Keratinocyte (primary cell): ENCODE data around the gene TUBB2B. TPM values are rescaled to one million over a fixed set of nuclear protein-coding genes. Genes with fewer than 3 reads are reported as not detected.

ENCODE experiments used
- DNase-seq: peaks from one replicate; pipeline ENCODE4 v3.0.0-alpha.2; 2011; ENCODE audit warnings: low read depth, missing footprints, low spot score
- FAIRE-seq: peaks from 2 replicates; lab custom pipeline; 2011; peaks lifted over from hg19 to GRCh38; lab: Jason Lieb, UNC
- H2AFZ ChIP-seq: 2 replicates; pipeline ENCODE4 v1.6.0; 2012; ENCODE audit warnings: low read length, control low read depth, inconsistent platforms; ENCODE audit not compliant: control insufficient read depth
- H3K27ac ChIP-seq: 2 replicates; pipeline ENCODE4 v1.5.1; 2011; ENCODE audit warnings: low read length; ENCODE audit not compliant: control insufficient read depth, insufficient read depth
- H3K27me3 ChIP-seq: 3 replicates; pipeline ENCODE4 v1.6.0; 2011; ENCODE audit warnings: low read length; ENCODE audit not compliant: control insufficient read depth, insufficient read depth; ENCODE audit errors: extremely low read depth
- H3K36me3 ChIP-seq, 2 experiments: 2 replicates in 1 of 2; 3 replicates in 1 of 2; pipeline ENCODE4 v1.5.1; 2011; ENCODE audit warnings: low read length in 2 of 2, mild to moderate bottlenecking in 1 of 2; ENCODE audit not compliant: control insufficient read depth in 2 of 2, insufficient read depth in 2 of 2; ENCODE audit errors: extremely low read depth in 1 of 2
- H3K4me1 ChIP-seq: 3 replicates; pipeline ENCODE4 v1.5.1; 2011; ENCODE audit warnings: low read length; ENCODE audit not compliant: control insufficient read depth, insufficient read depth; ENCODE audit errors: extremely low read depth
- H3K4me2 ChIP-seq: 3 replicates; pipeline ENCODE4 v1.6.0; 2011; ENCODE audit warnings: low read depth, low read length; ENCODE audit not compliant: control insufficient read depth, insufficient read depth; ENCODE audit errors: extremely low read depth
- H3K4me3 ChIP-seq, 3 experiments: fragments of 200-600 bp in 1 of 3; sonication (generic) in 1 of 3; 2 replicates in 2 of 3; 3 replicates in 1 of 3; pipeline ENCODE4 v1.5.1; 2011 to 2016; ENCODE audit warnings: low read length in 3 of 3, mild to moderate bottlenecking in 3 of 3, control low read depth in 2 of 3, inconsistent platforms in 1 of 3, low read depth in 1 of 3, mixed read lengths in 1 of 3, mixed run types in 1 of 3, moderate library complexity in 1 of 3; ENCODE audit not compliant: control insufficient read depth in 2 of 3, insufficient read depth in 2 of 3; ENCODE audit errors: extremely low read depth in 1 of 3
- H3K79me2 ChIP-seq: 2 replicates; pipeline ENCODE4 v1.6.0; 2012; ENCODE audit warnings: low read length; ENCODE audit not compliant: control insufficient read depth, insufficient read depth
- H3K9ac ChIP-seq: 3 replicates; pipeline ENCODE4 v1.6.0; 2011; ENCODE audit warnings: low read length; ENCODE audit not compliant: control insufficient read depth, insufficient read depth; ENCODE audit errors: extremely low read depth
- H3K9me1 ChIP-seq: 3 replicates; pipeline ENCODE4 v1.6.0; 2011; ENCODE audit warnings: low read length; ENCODE audit not compliant: control insufficient read depth, insufficient read depth; ENCODE audit errors: extremely low read depth
- H3K9me3 ChIP-seq: 2 replicates; pipeline ENCODE4 v1.5.1; 2012; ENCODE audit warnings: low read depth, low read length; ENCODE audit not compliant: control insufficient read depth
- H4K20me1 ChIP-seq: 3 replicates; pipeline ENCODE4 v1.6.0; 2011; ENCODE audit warnings: low read length; ENCODE audit not compliant: control insufficient read depth, insufficient read depth; ENCODE audit errors: extremely low read depth
- EZH2 ChIP-seq: IDR thresholded peaks from one replicate; pipeline ENCODE4 v1.6.1; 2012; ENCODE audit warnings: inconsistent platforms, mild to moderate bottlenecking, low read length, moderate library complexity
- dilution Hi-C: fragments of 300-500 bp; cut with MboI; formaldehyde crosslinking; loops from one replicate; pipeline ENCODE4 v1.7.0; 2020; ENCODE audit warnings: low sequenced_read_pairs; ENCODE audit not compliant: extremely low pct_ligation_motif_present
- polyA plus RNA-seq, 5 experiments: library from polyadenylated mRNA; depleted of rRNA in 3 of 5; stranded (reverse) in 3 of 5; stranded (forward) in 1 of 5; unstranded in 1 of 5; fragments of >200 nt; gene quantifications; 1 replicate in 1 of 5; 2 replicates in 3 of 5; 3 replicates in 1 of 5; pipeline versions ENCODE4 v1.2.1 to v1.2.3, GENCODE V29; 2011 to 2012; ENCODE audit warnings: missing spikeins in 2 of 5, low read depth in 1 of 5, low replicate concordance in 1 of 5
- TF ChIP-seq, protein P1 (sequence below), 3 experiments: IDR thresholded peaks in 1 of 3; conservative IDR thresholded peaks in 1 of 3; optimal IDR thresholded peaks in 1 of 3; 2 replicates in 2 of 3; 3 replicates in 1 of 3; pipeline versions ENCODE3 to v1.5.1; 2011; ENCODE audit warnings: low read length in 3 of 3, mild to moderate bottlenecking in 3 of 3, moderate library complexity in 2 of 3, control low read depth in 1 of 3, inconsistent platforms in 1 of 3; ENCODE audit not compliant: insufficient read depth in 2 of 3; ENCODE audit errors: extremely low read depth in 1 of 3

TUBB2B gene
- polyA plus RNA-seq, 1 donor (not counting 4 experiments of a cell fraction or from before 2014, with no cell fraction given) = not detected

DNA sequence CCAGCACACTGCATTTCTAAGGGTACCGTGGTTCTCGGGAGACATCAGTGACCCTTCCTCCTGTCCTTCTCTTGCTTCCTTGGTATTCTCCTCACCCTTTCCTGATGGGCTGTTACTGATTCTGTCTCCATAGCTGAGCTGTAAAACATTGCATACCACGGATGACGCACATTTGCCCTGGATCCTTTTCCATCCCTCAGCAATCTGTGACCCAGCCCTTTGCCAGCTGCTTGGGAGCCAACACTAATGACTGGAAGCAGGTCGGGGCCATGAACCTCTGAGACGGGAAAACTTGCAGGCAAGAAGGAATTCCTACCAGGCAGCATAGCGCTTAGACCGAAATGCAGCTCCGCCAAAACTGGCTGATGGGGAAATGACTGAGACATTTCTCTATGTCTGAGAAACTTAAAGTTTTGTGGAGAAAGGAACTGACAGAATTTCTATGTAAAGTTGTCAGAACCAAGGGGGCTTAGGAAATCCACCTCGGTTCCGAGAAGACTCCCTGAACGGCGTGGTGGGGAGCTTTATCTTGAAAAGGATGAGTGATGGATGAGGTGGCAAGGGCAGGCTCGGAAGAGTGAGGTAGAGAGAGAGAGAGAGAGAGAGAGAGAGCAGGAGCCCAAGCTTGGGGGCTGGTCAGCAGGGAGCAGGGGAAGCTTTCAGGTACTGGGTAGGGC is 19.2 kb downstream of the TUBB2B start:
- H2AFZ ChIP-seq = peak overlapping the region; percentile 88
- H3K9ac ChIP-seq = peak overlapping the region; percentile 67
- no peaks in the 10 kb centered on the region for H3K36me3 ChIP-seq
- FAIRE-seq = peak; percentile 74
- no peaks in the 10 kb centered on the region for H3K79me2 ChIP-seq
- H3K27me3 ChIP-seq = no peaks in the 10 kb centered on the region
- peaks cover 35% of the 10 kb centered on the region for H3K4me1 ChIP-seq
- H3K4me2 ChIP-seq = peak overlapping the region; percentile 83
- no peak for DNase-seq
- no peaks in the 10 kb centered on the region for H3K9me1 ChIP-seq
- H4K20me1 ChIP-seq = no peaks in the 10 kb centered on the region
- H3K27ac ChIP-seq = peak overlapping the region; percentile 81
- TF ChIP-seq EZH2 = no peak
- TF ChIP-seq, protein P1, sequence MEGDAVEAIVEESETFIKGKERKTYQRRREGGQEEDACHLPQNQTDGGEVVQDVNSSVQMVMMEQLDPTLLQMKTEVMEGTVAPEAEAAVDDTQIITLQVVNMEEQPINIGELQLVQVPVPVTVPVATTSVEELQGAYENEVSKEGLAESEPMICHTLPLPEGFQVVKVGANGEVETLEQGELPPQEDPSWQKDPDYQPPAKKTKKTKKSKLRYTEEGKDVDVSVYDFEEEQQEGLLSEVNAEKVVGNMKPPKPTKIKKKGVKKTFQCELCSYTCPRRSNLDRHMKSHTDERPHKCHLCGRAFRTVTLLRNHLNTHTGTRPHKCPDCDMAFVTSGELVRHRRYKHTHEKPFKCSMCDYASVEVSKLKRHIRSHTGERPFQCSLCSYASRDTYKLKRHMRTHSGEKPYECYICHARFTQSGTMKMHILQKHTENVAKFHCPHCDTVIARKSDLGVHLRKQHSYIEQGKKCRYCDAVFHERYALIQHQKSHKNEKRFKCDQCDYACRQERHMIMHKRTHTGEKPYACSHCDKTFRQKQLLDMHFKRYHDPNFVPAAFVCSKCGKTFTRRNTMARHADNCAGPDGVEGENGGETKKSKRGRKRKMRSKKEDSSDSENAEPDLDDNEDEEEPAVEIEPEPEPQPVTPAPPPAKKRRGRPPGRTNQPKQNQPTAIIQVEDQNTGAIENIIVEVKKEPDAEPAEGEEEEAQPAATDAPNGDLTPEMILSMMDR (optimal IDR thresholded peaks at IDR 0.05 in 1 of 3, IDR thresholded peaks at IDR 0.05 in 1 of 3, conservative IDR thresholded peaks at IDR 0.05 in 1 of 3; ENCODE audit: extremely low read depth in 1 of 3, insufficient read depth in 2 of 3, low read length in 3 of 3) = no peak
- dilution Hi-C loops = no loop called here
- H3K4me3 ChIP-seq = peak overlapping the region in 2 of 3 experiments; percentile 3 to 40
- H3K9me3 ChIP-seq = no peaks in the 10 kb centered on the region

DNA sequence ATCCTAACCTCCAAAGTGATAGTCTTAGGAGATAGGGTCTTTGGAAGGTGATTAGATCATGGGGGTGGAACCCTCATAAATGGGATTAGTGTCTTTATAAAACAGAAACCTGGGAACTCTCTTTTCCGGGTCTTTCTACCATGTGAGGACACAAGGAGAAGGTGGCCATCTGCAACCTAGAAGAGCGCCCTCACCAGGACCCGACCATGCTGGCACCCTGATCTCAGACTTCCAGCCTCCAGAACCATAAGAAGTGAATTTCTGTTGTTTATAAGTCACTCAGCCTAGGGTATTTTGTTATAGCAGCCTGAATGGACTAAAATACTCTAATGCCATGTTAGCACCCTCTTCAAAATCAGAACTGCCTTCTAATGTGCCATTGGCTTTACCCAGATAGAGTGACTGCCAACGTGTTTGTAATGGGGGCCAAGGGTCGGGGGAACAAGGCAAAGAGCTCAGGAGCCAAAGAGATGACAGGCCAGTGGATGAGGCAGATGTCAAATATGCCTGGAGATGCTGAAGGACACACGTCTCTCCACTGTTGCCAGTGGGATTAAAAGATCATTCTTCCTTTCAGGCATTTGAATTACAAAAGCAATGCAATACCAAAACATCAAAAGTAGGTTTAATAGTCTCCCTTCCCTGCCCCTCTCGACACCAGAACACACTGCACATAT is 21.0 kb downstream of the TUBB2B start:
- H3K9ac ChIP-seq = no peak overlapping the region
- H2AFZ ChIP-seq = no peak overlapping the region
- peaks cover 35% of the 10 kb centered on the region for H3K4me1 ChIP-seq
- FAIRE-seq (no peak), DNase-seq (no peak)
- H3K27ac ChIP-seq = no peak overlapping the region
- no peaks in the 10 kb centered on the region for H4K20me1 ChIP-seq
- no peak overlapping the region for H3K4me3 ChIP-seq
- H3K9me3 ChIP-seq = no peaks in the 10 kb centered on the region
- TF ChIP-seq, protein P1 (optimal IDR thresholded peaks at IDR 0.05 in 1 of 3, IDR thresholded peaks at IDR 0.05 in 1 of 3, conservative IDR thresholded peaks at IDR 0.05 in 1 of 3; ENCODE audit: extremely low read depth in 1 of 3, insufficient read depth in 2 of 3, low read length in 3 of 3) = peak in 1 of 3 experiments; percentile 5
- no peak for TF ChIP-seq EZH2
- H3K4me2 ChIP-seq = no peak overlapping the region
- no peaks in the 10 kb centered on the region for H3K36me3 ChIP-seq
- H3K27me3 ChIP-seq = no peaks in the 10 kb centered on the region
- no peaks in the 10 kb centered on the region for H3K9me1 ChIP-seq
- H3K79me2 ChIP-seq = no peaks in the 10 kb centered on the region
- dilution Hi-C loops = no loop called here
